HepG2 (cell line): ENCODE measurements around the gene MSX2. TPM values are rescaled to one million over a fixed set of nuclear protein-coding genes. Genes with fewer than 3 reads are reported as not detected.

Experiments used
- ATAC-seq: fragments of 200-7000 bp; cut with Tn5 transposase; 3 replicates; pipeline ENCODE4 v1.9.1; 2020; ENCODE audit warnings: mild to moderate bottlenecking, moderate library complexity
- BruUV-seq: library from RNA; stranded (reverse); fragments of 400-500 nt; replicated peaks from 2 replicates; lab custom pipeline; 2021; lab: Mats Ljungman, UMichigan
- CTCF ChIA-PET: fragments of 300-600 bp; formaldehyde crosslinking; extraction: SDS; loops from one replicate; lab custom pipeline; 2021; ENCODE audit warnings: low total read pairs, inconsistent platforms, low intra/inter-chr PET ratio; lab: Yijun Ruan, JAX
- POLR2A ChIA-PET: fragments of 350-600 bp; sonication (Branson Sonifier 250); formaldehyde crosslinking; loops from one replicate; lab custom pipeline; 2020; ENCODE audit warnings: antibody characterized with exemption, inconsistent platforms; lab: Yijun Ruan, JAX
- DNase-seq: peaks from one replicate; pipeline ENCODE4 v3.0.0-alpha.2; 2015; ENCODE audit warnings: low spot score
- FAIRE-seq: peaks from 3 replicates; lab custom pipeline; 2011; peaks lifted over from hg19 to GRCh38; lab: Jason Lieb, UNC
- H2AFZ ChIP-seq: one replicate; pipeline ENCODE4 v1.6.1; 2011; ENCODE audit warnings: low read length, inconsistent platforms
- H3K27ac ChIP-seq: fragments of 300-600 bp; 3 replicates; pipeline ENCODE4 v1.8.0; 2011; ENCODE audit warnings: mixed run types, mild to moderate bottlenecking, mixed read lengths, low read length, inconsistent platforms; ENCODE audit not compliant: insufficient read depth; ENCODE audit errors: extremely low read length
- H3K27me3 ChIP-seq, 2 experiments: fragments of 200-600 bp in 1 of 2; 2 replicates in 1 of 2; 3 replicates in 1 of 2; pipeline versions ENCODE4 v1.6.0 to v1.8.0; 2011; ENCODE audit warnings: low read length in 2 of 2, mild to moderate bottlenecking in 2 of 2, moderate library complexity in 2 of 2, inconsistent platforms in 1 of 2; ENCODE audit not compliant: insufficient read depth in 2 of 2, control insufficient read depth in 1 of 2
- H3K36me3 ChIP-seq, 2 experiments: fragments of 200-600 bp in 1 of 2; replicated peaks in 1 of 2; 2 replicates in 1 of 2; 3 replicates in 1 of 2; pipeline versions ENCODE4 v1.5.1 to v1.8.0; 2011; ENCODE audit warnings: low read length in 2 of 2, inconsistent platforms in 1 of 2; ENCODE audit not compliant: insufficient read depth in 2 of 2, control insufficient read depth in 1 of 2
- H3K4me1 ChIP-seq: 2 replicates; pipeline ENCODE4 v1.5.1; 2012; ENCODE audit warnings: low read length, inconsistent platforms; ENCODE audit not compliant: insufficient read depth
- H3K4me2 ChIP-seq: 2 replicates; pipeline ENCODE4 v1.6.0; 2011; ENCODE audit warnings: low read depth, low read length, inconsistent platforms
- H3K4me3 ChIP-seq, 3 experiments: fragments of 200-600 bp in 1 of 3; sonication (generic), shearing (Covaris generic) in 1 of 3; replicated peaks in 1 of 3; 2 replicates each; pipeline ENCODE4 v1.5.1; 2011 to 2016; ENCODE audit warnings: low read length in 3 of 3, inconsistent platforms in 2 of 3, low read depth in 2 of 3, mild to moderate bottlenecking in 2 of 3, control low read depth in 1 of 3, mixed read lengths in 1 of 3; ENCODE audit not compliant: insufficient read depth in 1 of 3
- H3K79me2 ChIP-seq: one replicate; pipeline ENCODE4 v1.6.1; 2011; ENCODE audit warnings: low read length, inconsistent platforms; ENCODE audit not compliant: insufficient read depth
- H3K9ac ChIP-seq: 2 replicates; pipeline ENCODE4 v1.6.0; 2011; ENCODE audit warnings: mild to moderate bottlenecking, low read depth, low read length, inconsistent platforms; ENCODE audit not compliant: insufficient read depth
- H3K9me3 ChIP-seq: 2 replicates; pipeline ENCODE4 v1.5.1; 2012; ENCODE audit warnings: mild to moderate bottlenecking, low read length
- H4K20me1 ChIP-seq: 2 replicates; pipeline ENCODE4 v1.6.0; 2011; ENCODE audit warnings: inconsistent platforms, mild to moderate bottlenecking, low read length, moderate library complexity; ENCODE audit not compliant: insufficient read depth
- ATF7-NPFF ChIP-seq: sonication (generic); formaldehyde crosslinking; IDR thresholded peaks from 2 replicates; pipeline ENCODE4 v1.8.1; 2023; ENCODE audit warnings: mild to moderate bottlenecking, low read depth, missing genetic modification reagents, moderate library complexity
- NRL ChIP-seq: sonication (generic); formaldehyde crosslinking; IDR thresholded peaks from 2 replicates; pipeline ENCODE4 v1.5.0; 2020; ENCODE audit warnings: missing genetic modification reagents, mild to moderate bottlenecking, moderate library complexity, borderline replicate concordance
- XRCC5 ChIP-seq: fragments of 200-400 bp; formaldehyde crosslinking; optimal IDR thresholded peaks from 2 replicates; pipeline ENCODE3; 2017; ENCODE audit warnings: mild to moderate bottlenecking, low read length
- ZNF335 ChIP-seq: sonication (generic); formaldehyde crosslinking; IDR thresholded peaks from 2 replicates; pipeline ENCODE4 v1.4.0; 2020; ENCODE audit warnings: missing genetic modification reagents
- WGBS: methylation state at CpG from one replicate; pipeline ENCODE4 v1.1.6; 2017; ENCODE audit warnings: low lambda C conversion rate; 5-methylcytosine and 5-hydroxymethylcytosine counted together
- in situ Hi-C: cut with HindIII; loops from 2 replicates; pipeline ENCODE4 v1.10.0; 2017; ENCODE audit warnings: low pct_unique_long_range_greater_than_20kb; ENCODE audit not compliant: extremely low pct_ligation_motif_present
- intact Hi-C: fragments of 100-400 bp; cut with micrococcal nuclease; formaldehyde crosslinking; loops from one replicate; pipeline ENCODE4 v1.10.0; 2022; ENCODE audit not compliant: unreplicated experiment
- polyA plus RNA-seq, 8 experiments: library from polyadenylated mRNA; depleted of rRNA in 3 of 8; stranded (reverse) in 7 of 8; unstranded in 1 of 8; fragments of >200 nt; fragmentation: Illumina TruSeq in 4 of 8; extraction: Trizol in 4 of 8; gene quantifications; 2 replicates each; pipeline versions ENCODE4 v1.2.1 to v1.2.3, GENCODE V29; 2011 to 2016; ENCODE audit warnings: low read depth in 4 of 8, missing spikeins in 1 of 8, mixed read lengths in 1 of 8; ENCODE audit not compliant: insufficient read depth in 1 of 8
- total RNA-seq, 5 experiments: library from RNA; depleted of rRNA; stranded (reverse); fragments of >200 nt; fragmentation: Illumina TruSeq; extraction: Trizol; gene quantifications; 2 replicates each; pipeline ENCODE4 v1.2.3, GENCODE V29; 2016; ENCODE audit warnings: low read depth in 1 of 5
- TF ChIP-seq, protein P1 (sequence below): sonication (generic); formaldehyde crosslinking; IDR thresholded peaks from 2 replicates; pipeline ENCODE4 v1.5.1; 2020; ENCODE audit warnings: mild to moderate bottlenecking, missing genetic modification reagents
- TF ChIP-seq, protein P2 (sequence below): sonication (generic); formaldehyde crosslinking; conservative IDR thresholded peaks from 2 replicates; pipeline ENCODE4 v1.4.0; 2020; ENCODE audit warnings: missing genetic modification reagents

The MSX2 gene
- total and polyA plus RNA-seq, 2 of the 13 experiments (the other 11 are each of a cell fraction or from before 2014, with no cell fraction given) = not detected

DNA sequence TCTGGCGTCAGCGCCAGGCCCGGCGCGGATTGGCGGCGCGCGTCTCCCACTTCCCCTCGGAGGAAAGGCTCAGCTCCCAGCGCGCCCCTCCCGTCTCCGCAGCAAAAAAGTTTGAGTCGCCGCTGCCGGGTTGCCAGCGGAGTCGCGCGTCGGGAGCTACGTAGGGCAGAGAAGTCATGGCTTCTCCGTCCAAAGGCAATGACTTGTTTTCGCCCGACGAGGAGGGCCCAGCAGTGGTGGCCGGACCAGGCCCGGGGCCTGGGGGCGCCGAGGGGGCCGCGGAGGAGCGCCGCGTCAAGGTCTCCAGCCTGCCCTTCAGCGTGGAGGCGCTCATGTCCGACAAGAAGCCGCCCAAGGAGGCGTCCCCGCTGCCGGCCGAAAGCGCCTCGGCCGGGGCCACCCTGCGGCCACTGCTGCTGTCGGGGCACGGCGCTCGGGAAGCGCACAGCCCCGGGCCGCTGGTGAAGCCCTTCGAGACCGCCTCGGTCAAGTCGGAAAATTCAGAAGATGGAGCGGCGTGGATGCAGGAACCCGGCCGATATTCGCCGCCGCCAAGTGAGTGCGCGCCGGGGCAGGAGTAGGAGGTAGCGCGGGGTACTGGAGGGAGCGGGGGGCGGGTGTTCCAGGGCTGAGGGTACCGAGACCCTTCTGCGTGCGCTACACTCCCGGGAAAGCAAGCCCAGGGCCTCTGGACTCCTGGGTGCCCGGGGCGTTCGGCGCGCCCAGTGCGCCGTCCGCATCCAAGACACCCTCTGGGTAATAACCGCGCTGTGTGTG is at the start of gene MSX2 (continued):
- TF ChIP-seq, protein P1, sequence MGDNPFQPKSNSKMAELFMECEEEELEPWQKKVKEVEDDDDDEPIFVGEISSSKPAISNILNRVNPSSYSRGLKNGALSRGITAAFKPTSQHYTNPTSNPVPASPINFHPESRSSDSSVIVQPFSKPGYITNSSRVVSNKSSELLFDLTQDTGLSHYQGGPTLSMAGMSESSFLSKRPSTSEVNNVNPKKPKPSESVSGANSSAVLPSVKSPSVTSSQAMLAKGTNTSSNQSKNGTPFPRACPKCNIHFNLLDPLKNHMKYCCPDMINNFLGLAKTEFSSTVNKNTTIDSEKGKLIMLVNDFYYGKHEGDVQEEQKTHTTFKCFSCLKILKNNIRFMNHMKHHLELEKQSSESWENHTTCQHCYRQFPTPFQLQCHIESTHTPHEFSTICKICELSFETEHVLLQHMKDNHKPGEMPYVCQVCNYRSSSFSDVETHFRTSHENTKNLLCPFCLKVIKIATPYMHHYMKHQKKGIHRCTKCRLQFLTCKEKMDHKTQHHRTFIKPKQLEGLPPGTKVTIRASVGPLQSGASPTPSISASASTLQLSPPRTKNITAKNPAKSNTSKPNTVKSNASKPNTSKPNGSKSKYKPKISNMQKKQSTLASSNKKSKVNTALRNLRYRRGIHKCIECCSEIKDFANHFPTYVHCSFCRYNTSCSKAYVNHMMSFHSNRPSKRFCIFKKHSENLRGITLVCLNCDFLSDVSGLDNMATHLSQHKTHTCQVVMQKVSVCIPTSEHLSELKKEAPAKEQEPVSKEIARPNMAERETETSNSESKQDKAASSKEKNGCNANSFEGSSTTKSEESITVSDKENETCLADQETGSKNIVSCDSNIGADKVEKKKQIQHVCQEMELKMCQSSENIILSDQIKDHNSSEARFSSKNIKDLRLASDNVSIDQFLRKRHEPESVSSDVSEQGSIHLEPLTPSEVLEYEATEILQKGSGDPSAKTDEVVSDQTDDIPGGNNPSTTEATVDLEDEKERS (CRISPR knock-in tag) = no peak

DNA sequence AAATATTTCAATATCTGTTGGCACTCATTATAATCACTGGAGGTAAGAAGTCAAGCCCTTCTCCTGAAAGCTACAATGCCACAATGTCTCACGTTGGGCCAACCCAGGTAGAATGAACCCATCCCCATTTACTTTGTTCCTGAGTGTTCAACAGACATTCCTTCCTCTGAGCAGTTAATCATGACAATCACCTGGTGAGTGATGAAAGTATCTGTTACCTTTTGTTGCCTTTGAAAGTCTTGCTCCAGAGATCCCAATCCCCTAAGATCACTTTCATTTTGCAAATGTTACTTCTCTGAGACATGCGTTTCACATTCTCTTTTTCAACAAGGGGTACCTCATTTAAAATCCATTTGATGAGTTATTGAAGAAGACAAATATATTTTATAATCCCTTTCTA is 49.3 kb upstream of the MSX2 start:
- intact Hi-C loops (no loop called here), in situ Hi-C loops (no loop called here)
- no peak for FAIRE-seq
- 36% methylated on average over 2 of the region's 2 CpGs for WGBS
- H3K4me1 ChIP-seq = no peaks in the 10 kb centered on the region
- H3K4me3 ChIP-seq = no peak overlapping the region
- ChIA-PET POLR2A (no interaction called here), CTCF (no interaction called here)
- no peak overlapping the region for H3K27ac ChIP-seq
- H2AFZ ChIP-seq = no peak overlapping the region
- H3K36me3 ChIP-seq = no peaks in the 10 kb centered on the region
- no peaks in the 10 kb centered on the region for H4K20me1 ChIP-seq
- no peak for DNase-seq
- H3K9me3 ChIP-seq = no peaks in the 10 kb centered on the region
- peaks cover 0 to 10% of the 10 kb centered on the region in 2 experiments; a peak in 1 of 5 replicates for H3K27me3 ChIP-seq
- no peaks in the 10 kb centered on the region for H3K79me2 ChIP-seq
- no peak overlapping the region for H3K4me2 ChIP-seq
- BruUV-seq = no TSS peak
- no peak for ATAC-seq
- H3K9ac ChIP-seq = no peak overlapping the region
- TF ChIP-seq ZNF335 (CRISPR knock-in tag) = no peak
- no peak for TF ChIP-seq XRCC5
- TF ChIP-seq NRL = no peak
- TF ChIP-seq, protein P2, sequence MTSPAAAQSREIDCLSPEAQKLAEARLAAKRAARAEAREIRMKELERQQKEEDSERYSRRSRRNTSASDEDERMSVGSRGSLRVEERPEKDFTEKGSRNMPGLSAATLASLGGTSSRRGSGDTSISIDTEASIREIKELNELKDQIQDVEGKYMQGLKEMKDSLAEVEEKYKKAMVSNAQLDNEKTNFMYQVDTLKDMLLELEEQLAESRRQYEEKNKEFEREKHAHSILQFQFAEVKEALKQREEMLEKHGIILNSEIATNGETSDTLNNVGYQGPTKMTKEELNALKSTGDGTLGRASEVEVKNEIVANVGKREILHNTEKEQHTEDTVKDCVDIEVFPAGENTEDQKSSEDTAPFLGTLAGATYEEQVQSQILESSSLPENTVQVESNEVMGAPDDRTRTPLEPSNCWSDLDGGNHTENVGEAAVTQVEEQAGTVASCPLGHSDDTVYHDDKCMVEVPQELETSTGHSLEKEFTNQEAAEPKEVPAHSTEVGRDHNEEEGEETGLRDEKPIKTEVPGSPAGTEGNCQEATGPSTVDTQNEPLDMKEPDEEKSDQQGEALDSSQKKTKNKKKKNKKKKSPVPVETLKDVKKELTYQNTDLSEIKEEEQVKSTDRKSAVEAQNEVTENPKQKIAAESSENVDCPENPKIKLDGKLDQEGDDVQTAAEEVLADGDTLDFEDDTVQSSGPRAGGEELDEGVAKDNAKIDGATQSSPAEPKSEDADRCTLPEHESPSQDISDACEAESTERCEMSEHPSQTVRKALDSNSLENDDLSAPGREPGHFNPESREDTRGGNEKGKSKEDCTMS (CRISPR knock-in tag) = no peak
- no peak for TF ChIP-seq ATF7-NPFF (CRISPR knock-in tag)
- TF ChIP-seq, all 625 proteins: peak for 0
